Measurements from ENCODE around the gene GLT8D2. TPM values are rescaled to one million over a fixed set of nuclear protein-coding genes. Genes with fewer than 3 reads are reported as not detected.

Gene GLT8D2, protein sequence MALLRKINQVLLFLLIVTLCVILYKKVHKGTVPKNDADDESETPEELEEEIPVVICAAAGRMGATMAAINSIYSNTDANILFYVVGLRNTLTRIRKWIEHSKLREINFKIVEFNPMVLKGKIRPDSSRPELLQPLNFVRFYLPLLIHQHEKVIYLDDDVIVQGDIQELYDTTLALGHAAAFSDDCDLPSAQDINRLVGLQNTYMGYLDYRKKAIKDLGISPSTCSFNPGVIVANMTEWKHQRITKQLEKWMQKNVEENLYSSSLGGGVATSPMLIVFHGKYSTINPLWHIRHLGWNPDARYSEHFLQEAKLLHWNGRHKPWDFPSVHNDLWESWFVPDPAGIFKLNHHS
- 3.1 and 4.7 TPM in 2 replicates for total RNA-seq (2014; rRNA removed; shearing (Covaris generic))
- polyA plus RNA-seq (2015; cell fraction: cytosol; rRNA removed): 2.1 and 2.5 TPM in 2 replicates
- polyA plus RNA-seq (2015; cell fraction: nucleus; rRNA removed): 2.2 and 4.1 TPM in 2 replicates

DNA sequence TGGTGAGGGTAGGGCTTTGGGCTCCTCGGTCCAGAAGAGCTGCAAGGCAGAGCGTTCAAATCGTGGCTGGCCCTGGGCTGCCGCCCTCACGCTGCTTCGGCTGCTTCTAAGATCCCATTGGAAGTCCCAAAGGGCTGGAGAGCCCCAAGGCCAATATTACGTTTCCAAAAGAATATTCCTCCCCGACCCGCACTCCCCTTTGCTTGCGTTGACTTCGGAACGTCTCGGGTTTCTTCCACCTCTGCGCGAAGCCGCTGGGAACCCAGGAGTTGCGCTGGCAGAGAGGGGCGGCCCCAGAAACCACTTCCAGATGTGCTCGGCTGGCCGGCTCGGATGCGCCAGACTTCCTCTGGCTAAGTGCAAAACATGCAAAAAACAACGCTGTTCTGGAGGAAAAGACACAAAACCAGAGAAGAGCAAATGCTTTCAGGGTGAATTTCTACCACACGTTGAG lies at the start of gene GLT8D2:
GLT8D2 (minus strand) TSS at position 285 of the 454 bp plus-strand sequence. CDS start 30,539 bp downstream, outside the sequence.
- peak; percentile 61 for DNase-seq (ENCODE audit: low read depth)

DNA sequence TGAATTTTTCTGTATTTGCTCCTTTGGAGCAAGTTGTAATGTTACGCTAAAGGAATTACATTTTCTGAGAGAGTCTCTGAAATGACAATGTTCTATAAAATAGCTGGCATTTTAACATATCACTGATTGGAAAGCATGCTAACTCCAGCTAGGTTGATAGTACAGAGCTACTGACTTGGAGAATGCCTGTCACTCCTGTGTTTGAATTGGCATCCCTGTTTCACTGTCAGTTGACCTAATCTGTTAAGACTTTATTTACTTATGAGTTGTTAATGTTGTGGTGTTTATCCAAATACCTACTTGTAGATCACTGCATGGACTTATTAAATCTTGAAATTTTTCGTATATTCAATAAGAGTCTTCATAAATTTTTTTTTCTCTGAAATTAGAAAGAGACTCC lies 48.0 kb upstream of the GLT8D2 start:
- no peak for DNase-seq (ENCODE audit: low read depth)

DNA sequence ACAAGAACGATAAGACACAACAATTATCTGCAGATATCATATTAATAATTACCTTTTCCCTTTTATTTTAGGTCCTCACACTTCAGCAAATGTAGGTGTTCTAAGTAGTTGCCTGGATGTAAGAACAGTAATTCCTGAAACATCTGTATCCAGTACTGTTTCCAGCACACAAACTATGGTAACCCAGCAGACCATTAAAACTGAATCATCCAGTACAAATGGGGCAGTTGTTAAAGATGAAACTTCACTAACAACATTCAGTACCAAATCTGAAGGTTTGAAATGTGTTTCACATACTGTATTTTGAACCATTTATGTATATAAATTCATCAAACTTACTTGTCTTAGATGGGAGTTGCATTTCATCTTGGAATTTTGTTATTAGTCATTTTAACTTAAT lies 45.3 kb upstream of the GLT8D2 start:
- DNase-seq (ENCODE audit: low read depth): no peak

DNA sequence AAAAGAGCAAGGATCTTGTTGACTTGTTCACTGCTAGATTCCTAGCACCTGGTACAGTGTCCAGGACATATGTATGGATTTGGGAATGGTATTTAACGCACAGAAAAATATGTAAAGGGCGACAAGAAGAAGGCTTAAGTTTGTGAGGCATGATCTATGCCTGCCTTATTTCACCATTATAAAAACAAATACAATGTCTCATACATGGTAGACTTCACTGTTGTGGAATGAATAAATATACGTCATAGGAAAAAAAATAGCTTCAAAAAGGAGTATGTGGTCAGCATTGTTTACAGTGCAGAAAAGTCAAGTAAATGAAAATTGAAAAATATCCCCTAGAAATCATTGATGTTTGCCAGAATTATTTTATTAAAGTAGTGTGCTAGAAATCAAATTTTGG lies 44.3 kb upstream of the GLT8D2 start:
- no peak for DNase-seq (ENCODE audit: low read depth)

DNA sequence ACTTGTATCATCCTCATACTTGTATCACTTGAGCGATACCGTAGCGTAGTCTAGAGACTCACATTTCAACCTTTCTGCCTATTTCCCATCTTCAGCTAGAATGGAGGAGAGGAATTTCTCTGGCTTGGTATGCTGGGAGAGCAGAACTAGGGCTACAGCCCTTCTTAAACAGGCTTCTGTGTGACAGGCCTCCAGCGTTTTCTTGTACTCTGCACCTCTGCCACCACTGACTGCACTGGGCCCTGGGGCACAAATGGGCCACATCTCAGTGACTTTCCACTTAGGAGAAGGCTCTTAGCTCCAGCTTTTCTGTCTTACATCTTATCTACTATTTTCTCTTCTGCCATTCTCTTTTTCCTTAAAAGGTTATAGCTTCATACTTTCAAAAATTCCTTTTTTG lies 41.1 kb upstream of the GLT8D2 start:
- no peak for DNase-seq (ENCODE audit: low read depth)

DNA sequence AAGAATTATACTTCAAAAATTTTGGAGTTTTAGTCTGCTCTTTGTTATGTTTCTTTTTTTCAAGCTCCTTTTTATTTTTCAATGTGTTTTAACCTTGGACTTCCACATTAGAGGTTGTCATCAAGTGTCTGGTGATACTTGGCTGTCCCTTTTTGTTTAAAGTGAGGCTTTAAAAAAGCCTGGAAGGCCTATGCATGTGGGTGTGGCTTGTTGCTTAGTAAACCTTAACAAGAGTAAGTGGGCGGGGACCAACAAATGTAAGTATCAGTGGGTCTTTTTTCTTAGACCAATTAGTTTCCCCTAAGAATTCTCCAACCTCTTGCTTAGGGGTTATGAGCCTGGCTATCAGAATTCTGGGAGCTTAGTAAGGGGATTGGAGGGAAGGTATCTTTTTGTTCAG lies 40.7 kb upstream of the GLT8D2 start:
- DNase-seq (ENCODE audit: low read depth): no peak

DNA sequence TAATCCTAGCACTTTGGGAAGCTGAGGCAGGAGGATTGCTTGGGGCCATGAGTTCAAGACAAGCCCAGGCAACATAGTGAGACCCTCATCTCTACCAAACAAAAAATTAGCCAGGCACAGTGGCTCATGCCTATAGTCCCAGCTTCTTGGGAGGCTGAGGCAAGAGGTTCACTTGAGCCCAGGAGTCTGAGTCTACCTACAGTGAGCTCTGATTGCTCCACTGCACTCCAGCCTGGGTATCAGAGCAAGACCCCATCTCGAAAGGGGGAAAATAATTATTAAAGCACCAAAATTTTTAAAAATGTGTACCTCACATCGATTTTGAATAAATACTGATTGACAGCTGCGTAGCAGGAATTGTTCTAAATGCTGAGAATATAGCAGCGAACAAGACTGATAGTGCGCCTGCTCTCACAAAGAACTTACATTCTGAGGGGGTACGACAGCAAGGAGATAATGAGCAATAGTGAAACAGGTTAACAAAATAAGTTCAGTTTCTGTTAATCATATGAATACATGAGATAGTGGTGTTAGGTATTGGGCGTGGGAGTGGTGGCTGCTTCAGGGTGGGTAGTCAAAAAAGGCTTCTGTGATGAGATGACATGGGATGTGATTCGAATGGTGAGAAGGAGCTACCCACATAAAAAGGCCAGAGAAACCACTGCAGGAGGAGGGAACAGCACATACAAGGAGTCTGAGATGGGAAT lies 33.9 kb upstream of the GLT8D2 start:
- DNase-seq (ENCODE audit: low read depth): no peak

DNA sequence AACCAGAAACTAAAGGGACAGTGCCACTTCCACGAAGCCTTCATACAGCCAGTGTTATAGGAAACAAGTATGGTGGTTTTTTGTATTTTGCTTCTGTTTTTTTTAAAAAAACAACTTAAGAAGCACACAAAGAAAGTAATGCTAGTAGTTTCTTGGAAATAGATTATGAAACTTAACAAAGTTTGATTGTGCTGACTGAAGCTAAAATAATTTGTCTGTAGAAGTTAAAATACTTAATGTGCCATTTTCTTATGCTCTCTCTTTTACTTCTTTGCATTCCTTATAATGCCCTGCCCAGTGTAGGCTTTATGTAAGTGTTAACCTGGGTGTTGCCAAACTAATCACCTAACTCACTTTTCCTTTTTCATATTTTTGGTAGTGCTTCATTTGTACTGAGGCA lies 30.8 kb upstream of the GLT8D2 start:
- DNase-seq (ENCODE audit: low read depth): no peak

DNA sequence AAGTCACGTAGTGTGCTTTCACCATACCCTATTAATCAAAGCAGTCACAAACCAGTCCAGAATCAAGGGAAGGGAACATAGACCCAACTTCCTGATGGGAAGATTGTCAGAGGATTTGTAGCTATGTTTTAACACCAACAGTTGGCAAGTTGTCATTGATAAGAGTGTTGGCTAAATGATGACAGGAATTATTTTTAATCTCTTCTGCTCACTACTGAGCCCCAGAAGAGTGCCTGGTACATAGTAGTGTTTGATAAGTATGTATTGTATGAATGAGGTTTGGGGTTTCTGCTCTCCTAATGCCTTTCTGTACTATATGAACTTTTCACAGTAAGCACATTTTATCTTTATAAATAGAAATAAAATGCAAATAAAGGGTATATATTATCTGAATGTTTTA lies 29.0 kb upstream of the GLT8D2 start:
- DNase-seq (ENCODE audit: low read depth): no peak

DNA sequence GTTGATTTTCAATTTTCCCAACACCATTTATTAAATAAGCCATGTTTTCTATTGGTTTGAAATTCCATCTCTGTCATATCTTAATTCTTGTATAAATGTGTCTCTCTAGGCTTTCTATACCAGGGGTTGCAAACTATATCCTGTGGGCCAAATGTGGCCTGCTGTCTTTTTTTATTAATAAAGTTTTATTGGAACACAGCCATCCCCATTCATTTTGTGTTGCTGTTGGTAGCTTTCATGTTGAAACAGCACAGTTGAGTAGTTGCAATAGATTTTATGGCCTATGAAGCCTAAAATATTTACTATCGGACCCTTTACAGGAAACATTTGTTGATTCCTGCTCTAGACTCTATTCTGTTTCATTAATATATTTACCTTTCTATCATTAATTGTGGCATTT lies 23.7 kb upstream of the GLT8D2 start:
- DNase-seq (ENCODE audit: low read depth): no peak

DNA sequence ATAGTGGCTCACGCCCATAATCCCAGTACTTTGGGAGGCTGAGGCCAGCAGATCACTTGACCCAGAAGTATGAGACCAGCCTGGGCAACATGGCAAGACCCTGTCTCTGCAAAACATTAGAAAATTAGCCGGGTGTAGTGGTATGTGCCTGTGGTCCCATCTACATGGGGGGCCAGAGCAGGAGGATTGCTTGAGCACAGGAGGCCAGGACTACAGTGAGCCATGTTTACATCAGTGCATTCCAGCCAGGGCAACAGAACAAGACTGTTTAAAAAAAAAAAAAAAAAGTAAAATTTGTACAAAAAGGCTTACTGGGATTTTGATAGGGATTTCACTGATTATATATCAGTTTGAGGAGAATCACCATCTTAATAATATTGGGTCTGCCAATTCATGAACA lies 22.1 kb upstream of the GLT8D2 start:
- DNase-seq (ENCODE audit: low read depth): no peak

DNA sequence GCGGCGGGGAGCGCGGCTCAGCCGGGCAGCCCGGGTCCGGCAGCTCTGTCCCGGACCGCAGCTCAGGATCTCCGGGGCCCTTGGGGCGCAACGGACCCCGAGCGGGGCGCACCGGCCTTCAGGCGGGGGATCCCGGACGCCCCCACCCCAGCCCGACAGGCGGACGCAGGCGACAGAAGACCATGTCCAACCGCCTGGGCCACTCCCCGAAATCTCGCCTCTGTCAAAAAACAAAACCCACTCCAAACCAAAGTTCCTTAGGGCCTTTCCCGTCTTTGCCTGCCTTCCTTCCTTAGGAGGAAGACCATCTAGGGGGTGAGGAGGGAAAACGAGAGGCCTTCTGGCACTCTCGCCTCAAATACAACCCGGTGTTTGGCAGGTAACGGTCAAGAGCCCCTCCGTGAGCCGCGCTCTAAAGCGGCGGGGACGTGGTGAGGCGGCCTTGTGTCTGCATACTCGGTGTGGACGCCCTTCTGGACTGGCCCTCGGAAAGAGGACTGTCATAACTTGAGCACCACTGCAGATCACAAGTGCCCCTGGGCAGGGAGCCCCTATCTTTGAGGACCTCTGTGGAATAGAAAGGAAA lies 14.9 kb upstream of the GLT8D2 start:
- DNase-seq (ENCODE audit: low read depth): peak; percentile 11

DNA sequence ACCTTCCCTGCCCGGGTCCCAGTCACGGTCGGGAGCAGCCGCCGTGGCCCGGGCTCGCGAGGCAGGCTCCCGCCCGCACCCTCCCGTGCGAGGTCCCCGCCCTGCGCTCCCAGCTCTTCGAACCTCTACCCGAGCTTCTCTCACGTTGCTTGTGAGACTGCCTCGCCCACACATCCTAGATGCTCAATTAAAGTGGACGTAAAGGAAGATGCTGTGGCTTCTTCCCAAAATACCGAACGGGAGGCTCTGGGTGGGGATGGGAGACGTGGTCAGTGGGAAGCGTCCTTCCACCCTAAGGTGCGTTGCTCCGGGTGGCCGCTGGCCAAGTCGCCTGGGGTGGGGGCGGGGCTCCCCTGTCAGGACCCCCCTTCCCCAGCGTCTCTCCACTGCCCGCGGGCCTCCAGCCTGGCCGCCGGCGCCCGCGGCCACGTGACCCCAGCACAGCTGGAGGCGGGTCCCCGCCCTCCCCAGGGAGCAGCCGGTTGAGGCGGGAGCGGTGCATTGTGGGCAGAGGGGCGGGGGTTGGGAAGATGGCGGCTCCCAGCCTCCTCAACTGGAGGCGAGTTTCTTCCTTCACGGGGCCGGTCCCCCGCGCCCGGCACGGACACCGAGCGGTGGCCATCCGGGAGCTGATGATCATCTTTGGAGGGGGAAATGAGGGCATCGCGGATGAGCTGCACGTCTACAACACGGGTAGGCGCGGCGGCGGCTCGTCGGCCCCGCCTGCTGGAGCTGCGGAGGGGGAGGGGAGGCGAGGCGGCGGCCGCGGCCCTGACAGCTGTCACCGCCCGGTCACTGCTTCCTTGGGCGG lies 14.2 kb upstream of the GLT8D2 start, which contains the start of gene HCFC2:
HCFC2 (plus strand) TSS at position 501 of the 811 bp plus-strand sequence; CDS start at position 531, 30 bp downstream.
- DNase-seq (ENCODE audit: low read depth): peak; percentile 86

DNA sequence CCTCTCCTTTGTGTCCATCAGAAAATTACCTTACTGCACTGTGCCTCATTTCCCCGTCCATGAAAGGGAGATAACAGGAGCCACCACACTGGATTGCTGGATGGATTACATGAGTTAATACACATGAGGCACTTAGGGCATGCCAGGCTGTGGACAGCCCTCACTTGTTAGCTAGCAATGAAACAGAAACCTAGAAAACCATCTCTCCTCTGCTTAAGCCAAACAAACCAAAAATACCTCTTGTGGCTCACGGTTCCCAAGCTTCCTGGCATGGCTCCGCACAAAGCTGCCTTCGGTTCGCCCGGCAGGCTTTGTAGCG lies 13.7 kb upstream of the GLT8D2 start:
- DNase-seq (ENCODE audit: low read depth): no peak

DNA sequence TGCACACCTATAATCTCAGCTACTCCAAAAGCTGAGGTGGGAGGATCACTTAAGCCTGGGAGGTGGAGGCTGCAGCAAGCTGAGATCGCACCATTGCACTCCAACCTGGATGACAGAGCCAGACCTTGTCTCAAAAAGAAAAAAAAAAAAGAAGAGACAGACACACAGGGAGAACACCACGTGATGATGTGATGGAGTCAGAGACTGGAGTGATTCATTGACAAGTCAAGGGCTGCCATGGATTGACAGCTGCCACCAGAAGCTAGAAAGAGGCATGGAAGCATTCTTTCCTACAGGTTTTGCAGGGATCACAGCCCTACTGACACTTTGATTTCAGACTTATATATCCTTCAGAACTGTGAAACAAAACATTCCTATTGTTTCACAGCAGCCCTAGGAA lies 10.8 kb upstream of the GLT8D2 start:
- DNase-seq (ENCODE audit: low read depth): peak; percentile 20

DNA sequence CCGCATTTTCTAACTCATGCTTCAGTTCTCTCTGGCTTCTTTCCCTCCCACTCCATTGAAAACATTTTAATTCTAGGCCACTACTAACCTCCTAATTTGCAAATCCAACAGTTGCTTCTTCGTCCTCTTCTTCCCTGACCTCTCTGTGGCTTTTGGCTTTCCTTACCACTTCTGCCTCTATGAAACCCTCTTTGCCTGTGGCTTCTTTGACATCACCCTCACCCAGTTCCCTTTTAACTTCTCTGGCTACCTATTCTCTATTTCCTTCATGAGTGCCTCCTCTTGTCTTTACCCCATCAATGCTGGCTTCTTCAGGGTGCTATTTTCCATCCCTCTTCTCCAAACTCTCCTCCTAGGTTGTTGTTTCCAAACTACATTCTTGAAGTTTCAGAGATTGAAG lies 10.0 kb upstream of the GLT8D2 start:
- no peak for DNase-seq (ENCODE audit: low read depth)

DNA sequence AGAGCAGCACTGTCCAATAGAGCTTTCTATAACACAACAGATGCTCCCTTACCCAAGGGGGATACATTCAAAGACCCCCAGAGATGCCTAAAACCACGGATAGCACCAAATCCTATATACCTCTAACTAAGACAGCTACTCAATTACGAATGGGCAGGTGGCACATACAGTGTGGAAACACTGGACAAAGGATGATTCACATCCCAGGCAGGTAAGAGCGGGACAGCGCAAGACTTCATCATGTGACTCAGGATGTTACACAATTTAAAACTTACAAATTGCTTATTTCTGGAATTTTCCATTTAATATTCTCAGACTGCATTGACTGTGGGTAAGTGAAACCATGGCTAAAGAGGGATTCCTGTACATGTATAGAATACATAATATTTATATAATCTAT lies 8.8 kb upstream of the GLT8D2 start:
- no peak for DNase-seq (ENCODE audit: low read depth)

DNA sequence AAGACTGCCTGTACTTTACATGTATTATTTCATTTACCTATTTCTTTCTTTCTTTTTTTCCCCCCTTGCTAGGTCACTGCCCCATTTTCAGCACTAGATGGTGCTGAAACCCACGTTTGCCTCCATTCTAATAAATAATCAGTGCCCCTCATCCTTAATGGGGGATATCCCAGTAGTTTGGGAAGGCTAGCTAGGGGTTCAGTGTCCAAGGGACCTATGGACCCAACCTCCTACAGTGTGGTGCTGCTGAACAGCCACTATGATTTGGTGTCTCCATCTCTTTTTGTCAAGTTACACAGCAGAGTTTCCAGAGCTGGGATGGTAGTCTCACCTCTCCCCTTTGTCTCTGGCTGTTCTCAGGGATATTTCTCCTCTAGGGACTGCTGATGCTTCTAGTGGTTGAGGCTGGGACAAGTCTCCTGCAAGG lies 7.8 kb upstream of the GLT8D2 start:
- DNase-seq (ENCODE audit: low read depth): peak; percentile 35

DNA sequence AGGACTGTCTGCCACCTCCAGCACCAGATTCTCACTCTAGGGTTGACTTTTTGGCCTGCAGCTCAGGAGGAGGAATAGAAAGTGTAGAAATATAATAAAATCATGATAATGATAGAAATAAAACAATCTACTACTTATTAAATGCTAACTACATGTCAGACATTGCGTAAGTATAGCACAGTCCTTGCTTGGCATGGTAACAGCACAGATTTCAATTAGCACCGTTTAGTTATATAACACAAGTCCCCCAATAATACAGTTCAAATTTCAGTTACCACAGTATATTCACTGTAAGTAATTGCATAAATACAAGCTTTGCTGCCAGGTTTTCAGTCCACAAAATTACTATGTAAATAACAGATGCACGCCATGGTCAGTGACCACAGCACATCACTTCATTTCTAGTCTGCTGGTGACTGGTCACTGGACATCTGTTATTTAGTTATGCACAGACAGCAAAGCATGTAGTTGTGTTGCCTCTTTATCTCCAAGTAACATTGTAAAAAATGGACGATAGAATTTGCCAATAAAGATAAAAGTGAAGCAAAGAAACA lies 6.5 kb upstream of the GLT8D2 start:
- DNase-seq (ENCODE audit: low read depth): no peak

DNA sequence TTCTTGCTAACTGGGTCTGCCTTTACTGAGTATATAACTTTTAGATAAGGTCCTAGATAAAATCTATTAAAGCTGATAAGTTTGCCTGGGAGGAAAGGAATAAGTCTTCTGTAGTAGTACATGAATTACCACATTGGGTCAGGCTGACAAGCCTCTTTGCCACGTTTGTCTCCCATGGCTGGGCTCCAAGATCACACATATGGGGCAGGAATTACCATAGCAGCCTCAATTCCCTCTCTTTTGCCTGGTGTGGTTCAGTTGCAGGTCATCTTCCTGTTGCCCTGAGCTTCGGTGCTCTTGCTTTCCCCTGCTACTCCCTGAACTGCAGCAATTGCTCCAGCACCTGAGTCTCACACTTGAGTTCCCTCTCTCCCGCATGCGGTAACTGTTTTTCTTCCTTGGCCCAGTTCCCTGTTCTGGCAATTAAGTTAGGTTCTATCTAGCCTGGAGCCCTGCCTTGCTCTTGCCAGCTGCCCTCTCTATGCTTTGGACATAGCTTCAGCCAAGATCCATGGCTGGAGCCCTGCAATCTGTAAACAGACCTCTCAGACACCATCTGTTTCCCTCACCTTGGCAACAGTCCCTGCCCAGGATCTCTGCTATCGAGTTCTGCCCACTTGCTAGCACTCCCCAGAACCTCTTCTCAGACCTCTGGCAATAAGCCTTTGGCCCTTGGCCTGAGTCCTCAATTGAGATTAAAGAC lies 5.8 kb upstream of the GLT8D2 start:
- DNase-seq (ENCODE audit: low read depth): no peak
